Measurements from ENCODE around the gene NPAS3.

Gene NPAS3

DNA sequence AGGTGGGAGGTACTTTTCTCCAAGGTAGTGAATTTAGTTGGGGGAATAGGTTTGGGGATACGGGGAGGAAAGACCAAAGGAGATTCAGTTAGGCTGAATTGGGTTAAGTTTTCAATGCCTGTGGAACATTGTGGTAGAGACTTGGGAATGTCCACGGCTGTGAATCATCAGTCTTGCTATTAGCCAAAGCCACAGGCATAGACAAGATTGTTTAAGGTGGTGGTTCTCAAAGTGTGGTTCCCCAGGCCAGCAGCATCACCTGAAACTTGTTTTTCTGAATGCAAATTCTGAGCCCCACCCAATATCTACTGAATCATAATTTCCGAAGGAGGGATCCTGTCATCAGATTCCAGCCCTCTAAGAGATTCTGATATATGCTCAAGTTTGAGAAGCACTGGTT is 696.0 kb downstream of the NPAS3 start:
- DNase-seq (ENCODE audit: low read depth in 2 of 2) = no peak

DNA sequence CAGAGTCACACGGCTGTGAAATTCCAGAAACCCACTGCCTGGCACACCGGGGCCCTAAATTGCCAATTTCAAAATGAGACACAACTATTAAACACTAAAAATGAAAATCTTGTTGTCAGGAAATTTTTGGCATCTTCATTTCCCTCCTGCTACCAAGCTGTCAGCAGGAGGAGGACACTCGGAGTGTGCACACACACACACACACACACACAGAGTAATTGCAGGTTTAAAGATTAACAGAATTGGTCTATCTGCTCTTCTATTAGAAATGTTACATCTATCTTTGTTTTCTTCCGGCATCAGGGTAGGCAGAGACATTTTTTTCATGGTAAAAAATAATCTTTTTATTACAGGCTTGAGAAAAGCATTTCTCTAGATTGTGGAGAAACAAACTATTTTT is 698.0 kb downstream of the NPAS3 start:
- no peak for DNase-seq (ENCODE audit: low read depth in 2 of 2)

DNA sequence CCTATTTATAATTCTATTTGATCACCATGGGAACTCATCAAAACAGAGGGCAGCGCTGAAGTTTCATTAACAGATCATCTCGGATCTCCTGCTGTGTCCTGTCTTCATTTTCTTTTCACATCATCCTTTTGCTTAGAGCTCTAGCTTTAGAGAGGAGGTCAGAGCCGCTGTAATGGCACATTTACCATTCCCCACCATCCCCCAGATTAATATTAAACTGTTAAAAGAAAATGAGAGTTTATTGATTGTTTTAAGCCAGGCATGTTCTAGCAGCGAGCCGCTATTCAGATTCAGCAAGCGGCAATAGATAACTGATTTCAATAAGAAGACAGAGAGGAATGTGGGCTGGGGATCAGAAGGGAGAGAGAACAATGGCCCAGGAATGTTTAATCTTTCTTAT is 703.4 kb downstream of the NPAS3 start:
- DNase-seq (ENCODE audit: low read depth in 2 of 2) = no peak

DNA sequence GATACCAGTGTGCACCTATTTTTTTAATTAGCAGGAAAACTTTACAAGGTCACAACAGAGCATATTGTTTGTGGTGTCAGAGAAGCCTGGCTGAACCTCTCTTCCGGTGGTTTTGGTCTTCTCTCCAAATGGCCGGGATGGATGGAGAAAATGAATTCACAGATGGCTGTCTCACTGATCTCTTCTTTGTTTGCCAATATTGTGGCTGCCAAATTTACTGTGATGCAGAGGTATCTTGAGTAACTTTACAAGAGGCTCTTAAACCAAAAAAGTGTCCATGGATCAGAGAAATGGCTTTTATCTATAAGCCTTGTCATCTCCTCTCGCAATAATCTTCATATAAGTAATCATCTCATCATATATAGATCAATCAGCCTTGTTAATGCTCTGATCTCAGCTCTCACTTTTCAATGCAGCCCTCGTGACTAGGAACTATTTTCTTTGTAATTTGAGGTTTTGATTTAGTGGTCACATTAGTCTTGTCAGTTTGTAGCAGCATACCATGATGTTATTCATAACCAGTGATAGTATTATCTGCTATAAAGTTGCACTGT is 704.1 kb downstream of the NPAS3 start:
- no peak for DNase-seq (ENCODE audit: low read depth in 2 of 2)

DNA sequence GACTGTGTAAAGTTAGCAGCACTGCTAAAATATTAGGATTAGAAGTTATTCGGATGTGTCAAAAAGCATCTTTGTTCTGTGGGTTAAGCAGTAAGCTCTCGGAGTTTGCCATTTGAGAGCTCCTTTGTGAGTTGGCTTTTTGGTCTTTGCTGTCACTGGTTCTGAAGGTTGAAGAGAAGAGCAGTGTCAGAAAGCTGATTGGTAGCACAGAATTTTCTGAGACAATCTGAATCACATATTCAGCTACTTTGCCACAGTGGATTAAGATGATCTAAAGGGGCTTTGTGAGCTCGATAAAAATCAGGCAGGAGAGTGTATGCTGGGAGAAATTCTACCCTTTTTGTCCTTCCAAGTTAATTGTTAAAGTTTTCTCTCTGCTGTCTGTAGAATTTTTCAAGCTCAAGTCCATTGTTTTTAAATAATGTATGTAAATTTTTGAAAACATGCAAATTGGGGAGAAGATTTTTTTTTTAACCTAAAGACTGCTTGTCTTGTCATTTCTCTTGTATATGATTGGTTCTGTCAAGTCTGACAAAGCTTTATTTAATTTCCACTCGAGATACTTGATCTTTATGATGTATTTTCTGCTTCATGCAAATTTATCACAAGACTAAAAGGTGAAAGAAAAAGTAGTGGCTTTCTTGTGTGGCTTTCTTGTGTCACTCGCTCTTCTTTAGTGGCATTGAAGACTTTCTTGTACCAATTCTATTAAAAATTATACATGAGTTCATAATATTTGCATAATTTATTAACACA is 704.9 kb downstream of the NPAS3 start:
- no peak for DNase-seq (ENCODE audit: low read depth in 2 of 2)

DNA sequence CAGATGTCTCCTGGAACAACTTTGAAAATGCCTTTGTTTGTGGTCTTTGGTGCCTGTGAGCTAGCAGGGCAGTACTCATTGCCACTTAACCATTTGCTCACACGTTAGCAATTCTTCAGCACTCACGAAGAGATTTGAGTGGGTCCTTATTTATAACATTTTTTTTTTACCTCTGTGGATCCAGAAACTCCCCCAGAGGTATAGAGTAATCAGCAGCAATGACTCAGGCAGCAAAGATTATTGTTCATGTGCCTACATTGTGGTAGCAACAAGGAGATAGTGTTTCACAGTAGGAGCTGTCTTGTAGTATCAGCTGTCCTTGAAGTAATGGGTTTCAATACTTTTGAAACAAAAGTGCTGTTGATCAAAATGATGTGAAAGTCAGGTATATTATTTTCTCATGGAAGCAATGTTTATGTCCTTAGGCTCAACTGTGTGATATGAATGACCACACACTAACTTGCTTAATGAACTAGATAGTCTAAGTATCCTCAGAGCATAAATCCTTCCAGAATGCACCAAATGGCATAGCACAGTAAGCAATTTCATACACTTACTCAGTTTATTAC is 708.1 kb downstream of the NPAS3 start:
- no peak for DNase-seq (ENCODE audit: low read depth in 2 of 2)

DNA sequence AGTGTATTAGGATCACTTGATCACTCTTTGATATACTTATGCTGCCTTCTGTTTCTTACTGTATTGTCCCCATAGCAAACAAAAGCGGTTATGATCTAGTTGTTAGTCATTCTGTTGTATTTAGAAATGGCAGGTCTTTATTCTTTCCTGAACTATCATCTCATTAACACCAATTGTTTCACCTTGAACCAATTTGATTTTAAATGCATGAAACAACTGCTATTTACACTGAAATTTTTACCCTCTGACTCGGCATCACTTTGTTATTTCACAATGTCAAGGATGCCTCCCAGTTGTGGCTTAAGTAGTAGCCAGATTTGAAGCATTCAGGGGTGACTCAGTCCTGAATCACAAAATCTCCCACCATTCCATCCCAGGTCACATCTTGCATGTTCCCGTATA is 708.7 kb downstream of the NPAS3 start:
- no peak for DNase-seq (ENCODE audit: low read depth in 2 of 2)

DNA sequence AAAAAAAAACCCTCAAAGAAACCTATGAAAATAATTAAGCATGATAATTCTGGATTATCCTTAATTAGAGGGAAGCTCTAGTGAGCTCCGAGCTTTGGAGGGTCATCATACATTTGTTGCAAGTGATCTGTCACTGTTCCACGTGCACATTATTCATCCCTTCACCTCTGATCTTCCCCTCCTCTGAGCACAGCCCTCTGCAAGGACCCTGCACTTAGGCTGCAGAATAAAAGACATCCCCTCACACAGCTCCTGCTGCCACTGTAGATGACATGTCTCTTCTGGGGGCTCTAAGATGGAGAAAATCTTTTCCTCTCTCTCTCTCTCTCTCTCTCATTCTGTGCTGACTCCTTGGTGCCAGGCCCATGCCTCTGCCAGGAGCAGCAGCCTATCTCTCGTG is 711.8 kb downstream of the NPAS3 start:
- no peak for DNase-seq (ENCODE audit: low read depth in 2 of 2)

DNA sequence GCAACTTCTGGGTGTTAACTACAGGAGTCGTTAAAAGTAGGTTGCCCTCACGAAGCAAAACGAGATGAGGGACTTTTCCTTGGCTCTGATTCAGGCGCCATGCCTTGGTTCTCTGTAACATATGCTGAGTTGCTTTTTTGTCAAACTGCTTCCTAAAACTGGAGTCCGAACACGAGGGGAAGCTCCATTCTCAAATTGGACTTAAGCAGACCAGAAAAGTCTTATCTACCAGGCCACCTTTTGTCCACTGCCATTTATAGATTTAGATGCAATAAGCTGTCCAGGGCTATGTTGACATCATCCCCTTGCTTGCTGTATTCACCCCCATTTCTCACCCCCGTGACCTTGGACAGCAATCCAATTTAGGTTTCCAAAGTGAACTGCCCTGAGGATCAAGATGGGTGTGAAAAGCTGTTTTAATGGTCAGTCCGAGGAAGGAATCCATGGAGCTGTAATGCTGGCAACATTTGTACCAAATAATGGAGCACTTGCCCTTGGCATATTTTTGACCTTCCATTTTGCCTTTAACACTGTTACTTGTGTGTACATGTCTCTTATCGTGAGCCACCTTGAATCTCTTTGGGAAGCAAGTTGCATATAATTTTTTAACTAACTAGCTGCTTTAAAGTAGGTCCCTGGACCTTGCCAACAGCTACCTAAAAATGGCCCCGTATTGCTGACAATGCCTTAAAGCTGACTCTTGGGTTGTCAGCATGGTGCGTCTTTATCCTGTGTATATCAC is 714.1 kb downstream of the NPAS3 start:
- DNase-seq (ENCODE audit: low read depth in 2 of 2) = no peak

DNA sequence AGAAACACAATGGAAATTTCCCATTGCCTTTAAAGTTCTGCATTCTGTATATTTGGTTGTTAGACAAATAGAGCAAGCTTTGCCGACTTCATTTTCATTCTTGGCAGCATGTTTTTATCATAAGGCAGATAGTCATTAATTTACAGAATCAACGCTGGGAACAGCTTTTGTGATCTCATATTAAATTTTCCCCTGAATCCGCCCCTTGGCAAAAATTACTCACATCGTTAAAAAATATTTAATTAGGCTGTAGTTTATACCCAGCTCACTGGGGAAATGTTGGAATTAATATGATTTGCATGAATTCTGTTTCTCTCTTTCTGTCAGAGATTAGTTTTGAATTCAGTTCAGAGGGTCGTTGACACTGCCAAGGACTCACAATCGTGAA is 714.6 kb downstream of the NPAS3 start:
- no peak for DNase-seq (ENCODE audit: low read depth in 2 of 2)

DNA sequence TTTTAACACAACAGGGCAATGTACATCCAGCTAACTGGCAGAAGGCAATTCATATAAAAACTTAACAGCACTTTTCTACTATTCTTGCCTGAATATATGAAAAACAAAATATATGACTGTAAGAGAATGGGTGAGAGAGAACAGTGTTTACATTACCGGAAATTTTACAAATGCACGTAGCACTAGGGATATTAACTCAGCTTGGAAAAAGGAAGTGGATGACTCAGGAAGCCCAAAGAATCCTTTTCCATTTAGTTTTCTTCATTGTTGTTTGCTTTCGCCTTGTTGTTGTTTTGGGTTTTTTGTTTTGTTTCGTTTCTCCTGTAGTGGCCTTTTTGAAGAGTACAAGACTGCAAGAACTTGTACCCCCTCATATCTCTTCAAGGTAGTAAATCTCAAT is 716.7 kb downstream of the NPAS3 start:
- DNase-seq (ENCODE audit: low read depth in 2 of 2) = no peak

DNA sequence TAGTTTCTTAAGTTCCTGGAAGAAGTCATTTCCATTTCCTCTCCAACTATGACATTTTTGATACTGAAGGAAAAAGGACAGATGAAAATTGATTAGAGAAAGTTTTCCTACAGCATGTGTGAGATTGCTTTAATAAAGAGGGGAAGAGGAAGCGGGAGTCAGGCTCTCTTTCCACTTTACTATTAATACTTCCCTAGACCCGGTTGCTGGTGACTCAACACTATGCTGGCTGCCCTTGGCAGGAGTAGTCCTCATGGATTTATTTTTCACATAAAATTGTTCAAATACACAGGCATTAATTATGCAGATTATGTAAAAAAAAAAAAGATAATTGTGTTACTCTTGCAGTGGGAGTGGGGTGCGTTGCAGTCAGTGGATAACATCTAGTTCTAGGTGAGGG is 718.8 kb downstream of the NPAS3 start:
- DNase-seq (ENCODE audit: low read depth in 2 of 2) = no peak

DNA sequence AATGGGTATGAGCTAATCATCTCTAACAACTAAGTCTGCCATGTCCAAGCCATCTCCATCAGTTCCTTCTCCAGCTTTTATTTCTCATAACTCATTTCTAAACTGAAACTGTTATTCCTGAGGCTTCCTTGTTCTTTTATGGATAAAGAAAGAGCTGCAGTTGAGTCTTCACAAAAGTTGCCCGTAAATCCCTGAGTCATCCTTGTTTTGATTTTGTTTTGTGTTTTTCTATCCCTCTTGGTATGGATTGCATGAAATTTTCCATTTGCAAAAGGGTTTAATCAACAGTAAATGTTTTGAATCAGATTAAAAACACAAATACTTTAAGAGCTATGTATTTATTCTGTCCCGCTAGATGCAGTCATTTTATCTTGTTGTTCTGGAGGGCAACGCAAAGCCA is 721.6 kb downstream of the NPAS3 start:
- no peak for DNase-seq (ENCODE audit: low read depth in 2 of 2)

DNA sequence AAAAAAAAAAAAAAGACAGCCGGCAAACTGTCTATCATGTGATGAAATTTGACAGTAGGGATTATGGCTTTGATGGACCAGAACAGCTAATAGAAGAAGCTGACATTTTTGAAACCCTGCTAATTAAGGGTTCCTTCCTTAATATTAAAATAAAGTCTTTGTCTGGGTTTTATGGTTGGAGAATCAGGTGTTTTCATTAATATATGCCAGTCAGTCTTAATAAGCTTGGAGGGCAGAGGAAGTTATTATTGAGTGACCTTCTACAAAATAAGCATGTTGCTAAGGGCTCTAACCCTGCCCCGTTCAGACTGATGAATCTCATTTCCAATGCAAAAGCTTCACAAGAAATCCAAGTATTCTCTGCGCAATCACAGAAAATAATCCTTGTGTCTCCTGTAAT is 722.4 kb downstream of the NPAS3 start:
- no peak for DNase-seq (ENCODE audit: low read depth in 2 of 2)

DNA sequence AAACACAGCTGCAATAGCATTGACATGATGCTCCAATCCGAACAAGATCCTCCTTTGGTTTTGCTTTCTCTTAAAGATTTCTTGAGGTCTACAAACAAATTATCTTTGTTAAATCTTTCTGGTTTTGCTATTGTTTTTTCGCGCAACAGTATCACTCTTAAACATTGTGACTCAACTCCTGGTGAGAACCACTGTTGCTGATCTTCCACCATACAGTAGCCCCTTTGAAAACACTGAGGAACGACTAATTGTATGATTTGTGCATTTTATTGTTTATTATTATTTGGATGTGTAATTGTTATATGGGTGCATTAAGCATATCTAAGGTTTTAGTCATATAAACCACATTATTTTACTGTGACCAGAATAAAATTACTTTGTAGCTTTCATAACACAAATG is 729.4 kb downstream of the NPAS3 start:
- DNase-seq (ENCODE audit: low read depth in 2 of 2) = no peak

DNA sequence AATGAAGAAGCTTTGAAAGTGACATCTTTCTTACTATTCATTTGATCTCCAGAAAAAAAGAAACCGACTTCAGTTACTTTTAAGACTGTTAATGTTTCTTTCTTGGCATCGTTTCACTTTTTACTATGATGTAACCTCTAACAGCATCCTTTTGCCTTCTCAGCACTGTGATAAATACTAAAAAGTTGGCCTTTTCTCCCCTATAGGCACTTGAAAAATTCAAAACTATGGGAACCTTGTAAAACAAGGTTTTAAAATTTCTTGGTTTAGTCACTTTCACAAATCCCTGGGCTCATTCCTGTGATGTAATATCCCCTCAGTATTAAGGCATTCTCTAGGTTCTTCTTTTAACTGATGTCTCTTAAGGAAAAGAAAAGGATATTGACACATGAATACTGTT is 730.4 kb downstream of the NPAS3 start:
- no peak for DNase-seq (ENCODE audit: low read depth in 2 of 2)

DNA sequence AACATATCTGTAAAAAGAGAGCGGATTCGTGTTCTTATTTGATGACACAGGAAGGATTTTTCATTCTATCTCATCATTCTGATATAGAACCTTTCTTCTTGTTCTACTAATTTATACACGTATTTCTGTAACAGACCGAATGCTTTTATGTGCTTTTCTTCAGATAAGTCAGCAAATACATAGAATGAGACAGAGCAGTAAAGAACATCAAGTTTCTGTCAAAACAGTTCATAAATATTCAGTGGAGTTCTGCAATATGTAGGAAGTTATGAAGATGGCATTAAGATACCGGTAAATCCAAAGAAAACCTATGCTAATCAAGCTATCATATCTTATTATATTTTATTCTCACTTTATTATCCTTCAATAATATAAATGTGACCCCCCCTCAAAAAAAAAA is 731.6 kb downstream of the NPAS3 start:
- DNase-seq (ENCODE audit: low read depth in 2 of 2) = no peak

DNA sequence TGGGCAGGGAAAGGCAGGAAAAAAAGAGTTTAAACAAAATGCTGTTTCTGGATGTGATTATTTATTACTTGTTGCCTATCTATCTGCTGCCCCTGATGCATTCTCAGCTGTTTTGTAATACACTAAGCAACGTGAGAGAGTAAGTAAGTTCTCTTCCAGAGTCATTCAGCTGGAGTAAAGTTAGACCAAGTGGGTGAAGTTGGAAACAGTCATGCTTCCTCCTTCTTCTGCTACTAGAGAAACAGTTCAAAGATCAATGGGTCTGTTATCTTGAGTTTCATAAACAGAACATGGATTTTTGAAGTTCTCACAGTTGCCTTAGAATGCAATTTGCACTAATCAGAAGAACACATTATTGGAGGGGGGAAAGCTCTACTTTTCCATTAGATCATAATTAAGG is 732.9 kb downstream of the NPAS3 start:
- no peak for DNase-seq (ENCODE audit: low read depth in 2 of 2)

DNA sequence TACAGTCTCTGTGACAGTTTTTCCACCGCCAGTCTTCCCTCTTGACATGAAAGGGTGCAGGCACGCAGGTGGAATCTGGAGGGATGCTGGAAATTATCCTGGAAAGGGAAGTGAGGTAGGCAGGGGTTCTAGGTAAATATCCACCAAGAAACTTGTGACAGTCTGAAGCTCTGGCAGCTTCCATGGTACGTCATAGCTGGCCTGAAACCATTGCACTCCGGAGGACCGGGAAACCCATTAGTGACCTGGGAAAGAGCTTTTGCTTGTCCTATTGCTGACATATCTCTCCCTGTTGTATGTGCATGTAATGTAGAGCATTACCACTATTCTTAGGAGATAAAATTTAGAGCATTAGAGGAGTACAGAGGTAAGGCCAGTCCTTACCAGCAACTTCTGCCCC is 736.2 kb downstream of the NPAS3 start:
- DNase-seq (ENCODE audit: low read depth in 2 of 2) = no peak

DNA sequence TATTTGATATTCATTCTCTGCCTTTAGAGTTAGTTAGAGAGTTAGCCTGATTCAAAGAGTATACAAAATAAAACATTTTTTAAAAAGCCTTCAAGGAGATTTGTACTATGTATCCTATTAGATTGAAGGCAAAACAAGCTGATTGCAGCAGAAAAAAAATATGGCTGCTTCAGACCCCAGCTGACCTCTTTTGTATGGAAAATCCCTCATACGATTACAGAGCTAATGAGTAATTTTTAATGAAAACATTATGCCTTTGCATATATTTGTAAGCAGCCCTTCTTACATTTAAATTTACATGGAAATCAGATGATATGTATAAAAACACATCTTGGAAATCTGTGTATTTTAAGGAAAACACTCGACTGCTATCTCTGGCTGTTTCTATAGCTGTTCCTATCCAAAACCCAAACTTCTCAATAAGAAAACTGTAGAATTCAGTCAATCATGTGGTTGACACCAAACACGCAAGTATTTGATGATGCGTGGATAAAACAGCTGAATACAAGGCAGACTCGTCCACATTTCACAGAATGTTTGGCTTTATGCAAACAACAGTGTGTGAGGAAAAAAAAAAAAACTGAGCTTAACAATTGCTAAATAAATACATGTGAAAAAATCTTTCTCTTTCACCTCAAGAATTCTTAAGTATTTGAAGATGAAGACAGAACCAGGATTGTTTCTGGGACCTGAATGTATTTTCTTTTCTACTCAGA is 736.9 kb downstream of the NPAS3 start:
- DNase-seq (ENCODE audit: low read depth in 2 of 2) = no peak

DNA sequence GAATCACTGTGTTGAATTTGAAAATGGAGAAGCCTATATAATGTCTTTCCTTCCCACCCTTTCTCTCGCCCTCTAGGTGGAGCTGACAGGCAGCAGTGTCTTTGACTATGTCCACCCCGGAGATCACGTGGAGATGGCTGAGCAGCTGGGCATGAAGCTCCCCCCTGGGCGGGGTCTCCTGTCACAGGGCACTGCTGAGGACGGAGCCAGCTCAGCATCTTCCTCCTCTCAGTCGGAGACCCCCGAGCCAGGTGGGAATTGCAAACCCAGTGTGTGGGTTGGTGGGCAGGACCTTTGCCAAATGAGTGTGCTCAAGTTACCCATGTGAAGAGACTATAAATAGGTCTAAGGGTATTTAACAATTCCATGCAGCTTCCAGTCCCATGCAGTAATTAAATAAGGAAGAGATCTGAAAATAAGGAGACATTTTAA is 737.5 kb downstream of the NPAS3 start:
- no peak for DNase-seq (ENCODE audit: low read depth in 2 of 2)

DNA sequence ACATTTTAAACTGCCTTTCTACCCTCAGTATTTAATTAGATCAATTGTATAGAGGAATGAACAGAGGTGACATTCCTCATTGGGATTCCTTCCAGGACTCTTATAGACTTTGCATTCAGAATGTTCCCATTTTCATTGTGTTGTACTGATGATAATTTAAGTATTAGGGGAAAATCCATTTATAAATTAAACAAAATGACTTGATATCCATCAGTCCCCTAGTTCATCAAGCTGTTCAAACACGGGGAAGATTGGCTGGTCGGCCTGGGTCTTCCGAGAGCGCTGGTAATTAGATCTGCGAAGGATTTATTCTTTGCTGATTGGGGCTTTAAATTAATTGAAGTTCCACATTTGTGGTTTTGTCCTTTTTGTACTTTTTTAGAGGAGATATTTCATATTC is 738.2 kb downstream of the NPAS3 start:
- DNase-seq (ENCODE audit: low read depth in 2 of 2) = no peak

All from stimulated activated CD8-positive, alpha-beta memory T cell treated with anti-CD3 and anti-CD28 coated beads, Interleukin-2, amount 100 ng/mL, for 48 hours (primary cell).